OCI-LY7 (cell line): ENCODE data around the gene ABCC1.

Experiments
- CTCF ChIP-seq: fragments of 200-600 bp; sonication (generic); conservative IDR thresholded peaks from 2 replicates; pipeline ENCODE4 v1.5.1; 2014; ENCODE audit warnings: mild to moderate bottlenecking, antibody characterized with exemption, low read length, moderate library complexity, mixed read lengths
- EZH2phosphoT487 ChIP-seq: fragments of 200-600 bp; sonication (generic); IDR thresholded peaks from 2 replicates; pipeline ENCODE4 v1.6.1; 2018; ENCODE audit warnings: low read depth, borderline replicate concordance, mild to moderate bottlenecking, mixed run types, antibody characterized with exemption, low read length, moderate library complexity, mixed read lengths

GRCh38 chr16:16185095-16185494 is 235.7 kb downstream of the ABCC1 start:
- no peak for TF ChIP-seq CTCF
- no peak for TF ChIP-seq EZH2phosphoT487
